BE2C (cell line): ENCODE results near the gene KRT39.
"Not testable (repeated sequence)": the region's sequence is repeated elsewhere in the genome, so short reads cannot be mapped to it uniquely, and the experiment has no call there.

ENCODE experiments used
- DNase-seq: peaks from one replicate; pipeline ENCODE4 v3.0.0-alpha.2; 2020
- H3K27me3 ChIP-seq: fragments of 250-450 bp; sonication (Bioruptor Pico); 2 replicates; pipeline ENCODE4 v1.5.1; 2020; ENCODE audit warnings: mild to moderate bottlenecking
- H3K36me3 ChIP-seq: fragments of 250-450 bp; sonication (Bioruptor Pico); 2 replicates; pipeline ENCODE4 v1.5.1; 2020; ENCODE audit warnings: mild to moderate bottlenecking
- H3K4me1 ChIP-seq: fragments of 250-450 bp; sonication (Bioruptor Pico); 2 replicates; pipeline ENCODE4 v1.5.1; 2020
- H3K4me3 ChIP-seq: 2 replicates; pipeline ENCODE4 v1.5.1; 2011; ENCODE audit warnings: low read depth, low read length
- H3K9me3 ChIP-seq: fragments of 250-450 bp; sonication (Bioruptor Pico); 2 replicates; pipeline ENCODE4 v1.5.1; 2020
- CTCF ChIP-seq: IDR thresholded peaks from 2 replicates; pipeline ENCODE4 v1.5.1; 2012; ENCODE audit warnings: mild to moderate bottlenecking, low read depth, low read length

Gene KRT39

DNA sequence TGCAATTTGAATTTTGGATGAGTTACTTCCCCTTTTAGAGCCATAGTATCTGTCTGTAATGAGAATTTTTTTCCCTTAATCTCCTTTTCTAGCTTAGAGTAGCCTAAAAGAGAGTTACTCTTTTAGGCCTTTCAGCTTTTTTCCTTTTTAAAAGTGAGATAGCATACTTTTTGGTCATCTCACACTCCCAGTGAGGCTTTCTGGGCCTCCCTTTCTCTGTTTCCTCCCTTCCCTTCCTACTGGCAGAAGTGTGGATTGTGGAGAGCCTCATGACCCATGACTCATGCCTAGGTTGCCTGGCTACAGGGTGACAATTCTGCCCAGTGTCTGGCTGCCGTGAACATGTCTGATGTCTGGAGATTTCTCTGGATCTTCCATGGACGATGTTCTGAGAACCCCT, 44.5 kb downstream of the KRT39 start:
- H3K27me3 ChIP-seq, result peaks cover 61% of the 10 kb centered on the region
- DNase-seq, result peak; percentile 18

GRCh38 chr17:40921026-40921425, 45.7 kb downstream of the KRT39 start:
- TF ChIP-seq CTCF, result no peak
- no peak overlapping the region for H3K4me3 ChIP-seq

More for the DNA sequence above, 44.5 kb downstream of the KRT39 start:
- Histone ChIP-seq H3K9me3 (no peaks in the 10 kb centered on the region), H3K4me1 (no peaks in the 10 kb centered on the region), H3K36me3 (no peaks in the 10 kb centered on the region), H3K4me3 (no peak overlapping the region)
- no peak for TF ChIP-seq CTCF

DNA sequence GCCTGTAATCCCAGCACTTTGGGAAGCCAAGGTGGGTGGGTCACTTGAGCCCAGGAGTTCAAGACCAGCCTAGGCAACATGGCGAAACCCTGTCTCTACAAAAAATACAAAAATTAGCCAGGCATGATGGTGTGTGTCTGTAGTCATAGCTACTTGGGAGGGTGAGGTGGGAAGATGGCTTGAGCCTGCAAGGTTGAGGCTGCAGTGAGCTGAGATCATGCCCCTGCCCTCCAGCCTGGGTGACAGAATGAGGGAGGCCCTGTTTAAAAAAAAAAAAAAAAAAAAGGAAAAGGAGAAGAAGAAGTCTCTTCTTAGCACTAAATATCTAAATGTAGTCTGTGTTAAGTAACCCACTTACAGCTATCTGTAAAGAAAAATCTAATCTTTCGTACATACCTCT, 49.6 kb downstream of the KRT39 start:
- H3K27me3 ChIP-seq, result peaks cover 34% of the 10 kb centered on the region
- not testable (repeated sequence) for DNase-seq, H3K9me3 ChIP-seq, H3K4me3 ChIP-seq, H3K4me1 ChIP-seq, H3K36me3 ChIP-seq

More at GRCh38 chr17:40921026-40921425, 45.7 kb downstream of the KRT39 start:
- no peaks in the 10 kb centered on the region for H3K4me1 ChIP-seq
- H3K9me3 ChIP-seq, result no peaks in the 10 kb centered on the region
- H3K36me3 ChIP-seq, result no peaks in the 10 kb centered on the region
- DNase-seq, result no peak
- peaks cover 49% of the 10 kb centered on the region for H3K27me3 ChIP-seq

GRCh38 chr17:40916366-40916765, 50.4 kb downstream of the KRT39 start:
- Histone ChIP-seq H3K4me1 (no peaks in the 10 kb centered on the region), H3K27me3 (peaks cover 36% of the 10 kb centered on the region), H3K36me3 (no peaks in the 10 kb centered on the region), H3K4me3 (no peak overlapping the region), H3K9me3 (no peaks in the 10 kb centered on the region)
- TF ChIP-seq CTCF, result no peak
- DNase-seq, result no peak

GRCh38 chr17:40915721-40916256, 51.0 kb downstream of the KRT39 start:
- peaks cover 39% of the 10 kb centered on the region for H3K27me3 ChIP-seq
- H3K36me3 ChIP-seq, result no peaks in the 10 kb centered on the region
- H3K9me3 ChIP-seq, result no peaks in the 10 kb centered on the region
- DNase-seq, result no peak
- no peak overlapping the region for H3K4me3 ChIP-seq
- no peaks in the 10 kb centered on the region for H3K4me1 ChIP-seq
- TF ChIP-seq CTCF, result no peak

- no peaks in the 10 kb centered on the region for H3K36me3 ChIP-seq
- TF ChIP-seq CTCF, result no peak
- H3K4me1 ChIP-seq, result no peaks in the 10 kb centered on the region
- H3K27me3 ChIP-seq, result peaks cover 38% of the 10 kb centered on the region
- DNase-seq, result no peak
- H3K9me3 ChIP-seq, result no peaks in the 10 kb centered on the region
- no peak overlapping the region for H3K4me3 ChIP-seq
Observed at GRCh38 chr17:40915199-40915661, 51.5 kb downstream of the KRT39 start.
